T-helper 1 cell treated with Interleukin-12 subunit alpha and Interleukin-12 subunit beta and Interleukin-4 antibody, amounts not matched to agents 30 ng/mL and 1 ng/mL, for 36 hours (primary cell): Measurements from ENCODE around the gene C7orf25. TPM values are rescaled to one million over a fixed set of nuclear protein-coding genes. Genes with fewer than 3 reads are reported as not detected.
"Not testable (repeated sequence)": the region's sequence is repeated elsewhere in the genome, so short reads cannot be mapped to it uniquely, and the experiment has no call there.

Experiments
- intact Hi-C: fragments of 100-400 bp; cut with micrococcal nuclease; formaldehyde crosslinking; loops from one replicate; pipeline ENCODE4 v1.15.1; 2024
- total RNA-seq: library from RNA; stranded (reverse); gene quantifications from 2 replicates; pipeline ENCODE4 v1.2.3, GENCODE V29; 2022

C7orf25 gene
- total RNA-seq, 1 donor from 2014 or later = 4.1 TPM

DNA sequence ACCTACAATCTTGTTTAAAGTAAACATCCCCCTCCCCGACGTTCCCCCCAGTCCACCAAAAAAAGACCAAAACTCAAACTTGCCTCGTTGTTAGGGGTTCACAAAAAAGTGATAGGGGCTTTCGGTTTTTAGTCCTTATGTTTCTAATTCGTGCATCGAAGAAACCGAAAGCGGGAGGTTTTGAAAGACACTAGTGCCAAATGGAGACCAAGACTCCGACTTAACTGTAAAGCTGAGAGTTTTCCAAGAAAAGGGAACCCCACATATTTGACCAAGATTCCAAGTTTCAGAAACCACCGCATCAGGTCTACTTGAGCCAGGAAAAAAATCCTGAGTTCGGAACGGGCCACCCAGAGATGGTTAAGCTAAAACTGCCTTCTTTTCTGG, 19.6 kb upstream of the C7orf25 start:
- intact Hi-C loops = loop anchor here (5.0 kb wide), 3 partner anchors 716 to 1271 kb away; partner anchors contain the start of genes UBE2D4 and YKT6

DNA sequence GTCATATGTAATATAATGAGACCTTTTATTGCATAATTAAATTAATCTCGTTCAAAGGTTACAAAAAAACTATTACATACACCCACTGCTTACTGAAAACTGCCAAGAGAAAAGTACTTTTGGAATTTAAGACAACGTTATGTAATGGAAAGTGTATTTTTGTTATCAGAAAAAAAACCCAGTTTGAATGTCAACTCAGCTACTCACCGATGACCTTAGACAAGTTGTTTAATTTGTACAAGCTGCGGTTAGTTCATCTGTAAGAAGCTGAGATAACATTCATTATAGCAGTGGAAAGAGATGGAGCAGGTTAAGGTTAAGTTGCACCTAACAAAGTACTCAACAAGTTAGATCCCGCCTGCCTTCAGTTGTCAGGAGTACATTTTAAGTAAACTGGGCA, 19.0 kb upstream of the C7orf25 start:
- intact Hi-C loops = loop anchor here (5.0 kb wide), 3 partner anchors 716 to 1271 kb away; partner anchors contain the start of genes UBE2D4 and YKT6

DNA sequence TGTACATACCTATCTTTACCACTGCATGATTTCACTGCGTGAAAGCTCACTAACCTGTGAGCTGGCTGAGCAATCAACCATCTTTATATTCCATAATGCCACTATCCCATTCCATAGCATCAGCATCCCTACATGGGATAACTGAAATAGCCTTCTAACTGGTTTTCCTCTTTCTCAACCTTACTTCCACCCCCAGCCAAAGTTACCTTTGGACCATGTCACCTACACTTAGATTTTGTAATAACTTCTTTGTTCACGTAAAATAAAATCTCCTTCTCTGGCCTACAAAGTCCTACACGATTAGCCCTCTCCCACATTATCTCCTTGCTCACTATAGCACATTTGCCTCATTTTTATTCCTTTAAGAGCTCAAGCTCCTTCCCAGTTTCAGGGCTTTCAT, 17.6 kb upstream of the C7orf25 start:
- intact Hi-C loops = no loop called here

DNA sequence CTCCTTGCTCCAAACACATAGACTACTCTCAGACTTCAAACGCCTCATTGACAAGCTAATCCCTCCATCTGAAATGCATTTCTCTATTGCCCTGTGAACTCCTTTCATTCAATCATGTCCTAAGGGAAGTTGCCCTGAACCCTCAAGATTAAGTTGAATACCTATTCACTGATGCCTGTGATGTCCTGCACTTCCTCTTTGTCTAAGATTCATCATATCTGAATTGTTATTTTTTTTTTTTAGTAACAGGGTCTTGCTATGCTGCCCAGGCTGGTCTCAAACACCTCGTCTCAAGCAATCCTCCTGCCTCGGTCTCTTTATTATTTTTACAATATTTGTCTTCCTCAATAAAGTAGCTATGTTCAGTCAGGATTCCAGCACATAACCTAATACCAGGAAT, 16.9 kb upstream of the C7orf25 start:
- intact Hi-C loops = no loop called here

DNA sequence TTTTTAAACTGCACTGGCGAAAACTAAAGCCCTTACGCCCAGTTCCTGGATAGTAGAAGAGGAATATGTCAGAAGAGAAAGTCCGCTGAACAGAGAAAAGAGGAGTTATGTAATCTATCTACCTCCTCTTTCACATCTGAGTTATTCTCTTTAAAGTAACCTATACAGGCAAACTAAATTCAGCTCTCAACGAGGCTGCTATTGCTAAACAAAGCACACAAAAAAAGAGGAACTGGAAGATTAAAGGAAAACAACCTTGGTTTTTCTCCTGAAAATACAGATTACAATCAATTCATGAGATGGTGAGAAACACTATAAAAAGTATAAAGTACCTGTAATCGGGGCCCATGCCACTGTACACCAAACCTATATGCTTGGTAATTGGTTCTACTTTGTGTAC, 14.3 kb upstream of the C7orf25 start:
- intact Hi-C loops = no loop called here

DNA sequence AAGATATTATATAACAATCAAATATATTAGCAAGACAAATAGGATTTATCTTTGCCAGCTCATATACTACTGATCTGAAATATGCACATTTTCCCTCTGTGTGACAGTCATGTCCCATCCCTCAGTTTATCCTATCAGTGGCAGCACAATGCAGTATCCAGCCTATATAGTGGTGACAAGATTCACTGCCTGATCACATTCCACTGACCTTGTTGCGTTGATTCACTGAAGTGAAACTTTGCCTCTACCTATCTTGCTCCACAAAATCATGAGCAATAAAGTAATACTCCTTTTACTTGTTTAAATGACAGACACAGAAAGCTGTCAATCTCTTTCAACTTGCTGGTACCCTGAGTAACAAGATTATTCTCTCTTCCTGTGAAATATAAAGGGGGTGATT, 13.8 kb upstream of the C7orf25 start:
- intact Hi-C loops = no loop called here

DNA sequence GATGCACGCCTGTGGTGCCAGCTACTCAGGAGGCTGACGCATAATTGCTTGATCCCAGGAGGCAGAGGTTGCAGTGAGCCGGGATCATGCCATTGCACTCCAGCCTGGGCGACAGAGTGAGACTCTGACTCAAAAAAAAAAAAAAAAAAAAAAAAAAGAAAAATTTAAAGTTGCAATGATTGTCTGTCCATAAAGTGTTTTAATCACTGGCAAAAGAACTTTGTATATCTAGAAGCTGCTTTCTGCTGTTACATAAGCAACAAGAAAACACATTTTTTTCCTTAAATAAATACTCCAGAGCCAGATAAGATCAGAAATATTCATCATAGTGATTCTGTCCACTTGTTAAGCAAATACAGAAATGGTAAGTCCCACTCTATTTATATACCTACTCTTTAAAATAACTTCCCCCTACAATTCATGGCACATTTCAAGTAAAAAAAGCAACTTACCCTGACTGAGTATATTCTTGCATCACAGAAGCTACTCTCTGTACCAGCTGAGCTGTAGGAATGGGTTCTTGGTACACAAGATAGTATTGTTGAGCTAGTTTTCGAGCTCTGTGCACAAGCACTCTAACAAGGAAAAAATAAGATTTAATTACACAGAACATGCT, 12.5 kb upstream of the C7orf25 start:
- intact Hi-C loops = no loop called here

DNA sequence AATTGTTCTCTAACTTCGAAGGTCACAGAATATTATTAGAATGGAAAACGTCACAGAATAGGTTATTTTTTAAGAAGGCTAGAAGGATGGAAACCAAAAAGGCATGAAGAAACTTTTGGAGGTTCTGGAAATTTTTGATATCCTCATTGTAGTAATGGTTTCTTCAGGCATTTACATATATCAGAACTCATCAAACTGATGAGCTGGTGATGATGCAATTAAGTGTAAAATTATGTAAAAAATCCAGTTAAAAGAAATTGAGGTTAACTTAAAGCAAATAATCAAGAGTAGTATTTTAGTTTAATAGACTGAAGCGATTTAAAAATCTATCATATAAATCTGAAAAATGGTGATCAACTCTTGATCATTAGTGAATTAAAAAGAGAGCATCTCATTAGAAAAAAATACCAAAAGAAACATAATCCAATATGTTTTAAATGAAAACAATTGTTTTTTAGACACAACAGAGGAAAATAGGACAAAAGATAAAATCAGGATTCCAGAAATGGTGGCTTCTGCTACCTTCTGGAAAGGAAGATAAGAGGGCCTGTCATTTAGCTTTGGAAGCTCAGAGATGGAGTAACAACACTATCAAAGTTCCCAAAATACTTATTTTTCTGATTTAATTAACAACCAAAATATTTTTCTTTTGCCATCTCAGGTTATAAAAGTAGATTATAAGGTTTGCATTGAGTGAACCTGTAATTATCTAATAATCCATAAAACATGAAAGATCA, 10.3 kb upstream of the C7orf25 start:
- intact Hi-C loops = no loop called here

DNA sequence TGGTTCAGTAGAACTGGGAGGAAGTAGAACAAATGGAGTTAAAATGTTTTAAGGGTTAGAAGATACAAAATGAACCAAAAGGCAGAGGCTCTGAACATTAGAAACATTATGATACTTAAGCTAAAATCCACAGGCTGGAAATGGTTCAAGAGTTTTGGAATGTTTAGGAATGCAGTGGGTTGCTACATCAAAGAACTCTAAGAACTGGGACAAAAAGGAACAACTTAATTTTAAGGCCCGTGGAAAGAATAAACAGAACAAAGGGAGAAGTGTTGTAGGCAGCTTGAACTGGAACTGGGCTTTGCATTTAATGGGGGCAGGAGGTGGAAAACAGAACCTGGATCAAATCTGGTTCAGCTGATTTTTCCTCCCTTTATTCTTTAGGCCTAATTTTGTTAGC, 3.5 kb upstream of the C7orf25 start:
- intact Hi-C loops = no loop called here

DNA sequence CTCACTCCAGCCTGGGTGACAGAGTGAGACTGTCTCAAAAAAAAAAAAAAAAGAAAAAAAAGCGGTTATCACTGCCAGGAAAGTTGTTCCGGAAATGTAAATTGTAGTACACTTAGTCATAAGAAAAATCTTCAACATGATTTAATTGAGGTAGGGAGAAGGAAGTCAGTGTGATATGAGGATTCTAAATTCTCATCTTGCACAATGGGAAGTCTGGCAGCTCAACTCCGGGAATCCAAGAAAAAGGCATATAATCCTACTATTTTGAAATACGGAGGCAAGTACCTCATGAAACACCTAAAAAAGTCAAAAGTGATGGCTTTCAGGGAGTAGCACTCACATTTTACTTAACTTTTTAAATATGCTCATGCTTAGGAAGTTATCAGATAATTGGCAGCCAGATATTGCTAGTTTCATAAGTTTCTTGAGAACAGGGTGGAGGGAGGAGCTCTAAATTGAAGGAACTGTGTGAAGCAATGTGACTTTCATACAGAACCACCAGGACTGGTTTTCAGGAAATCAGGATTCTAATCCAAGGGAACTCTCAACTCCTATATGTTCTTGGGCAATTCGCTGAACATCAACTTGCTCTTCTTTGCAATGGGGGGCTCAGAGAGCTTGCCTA, 2.7 kb upstream of the C7orf25 start:
- intact Hi-C loops = loop anchor here (5.0 kb wide), 2 partner anchors 1013 to 1032 kb away; partner anchors contain the start of gene UBE2D4

DNA sequence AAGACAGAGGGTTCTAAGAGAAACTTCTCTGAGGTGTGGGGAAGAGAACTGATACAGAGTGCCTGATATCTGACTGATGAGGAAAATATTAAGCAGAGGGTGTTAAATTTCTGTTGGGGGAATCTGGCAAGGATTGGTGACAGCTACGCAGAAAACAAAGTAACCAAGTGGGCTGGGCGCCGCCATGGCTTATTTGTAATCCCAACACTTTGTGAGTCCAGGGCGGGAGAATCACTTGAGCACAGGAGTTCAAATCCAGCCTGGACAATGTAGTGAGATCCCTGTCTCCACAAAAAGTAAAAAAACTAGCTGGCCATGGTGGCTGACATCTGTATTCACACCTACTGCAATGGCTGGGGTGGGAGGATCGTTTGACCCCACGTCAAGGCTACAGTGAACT, 2.1 kb upstream of the C7orf25 start:
- intact Hi-C loops = loop anchor here (5.0 kb wide), 2 partner anchors 1013 to 1032 kb away; partner anchors contain the start of gene UBE2D4

DNA sequence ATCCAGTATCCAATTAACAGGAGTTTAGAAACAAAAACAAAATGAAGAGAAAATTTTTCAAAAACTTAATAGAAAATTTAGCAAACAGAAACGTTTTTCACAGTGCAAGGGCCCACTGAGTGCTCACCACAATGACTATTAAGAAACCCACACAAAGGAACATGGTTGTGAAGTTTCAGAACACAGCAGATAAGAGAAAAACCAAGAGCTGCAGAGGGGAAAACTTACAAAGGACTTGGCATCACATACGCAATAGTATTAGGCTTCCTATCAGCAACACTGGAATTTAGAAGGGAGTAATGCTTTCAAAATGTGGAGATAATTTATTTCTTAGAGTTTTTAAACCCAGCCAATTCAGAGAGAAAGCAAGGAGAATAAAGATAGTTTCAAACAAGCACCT, 1.7 kb upstream of the C7orf25 start:
- intact Hi-C loops = loop anchor here (2.0 to 5.0 kb wide), 3 partner anchors 1014 to 1577 kb away; partner anchors contain the start of genes NUDCD3 and UBE2D4

DNA sequence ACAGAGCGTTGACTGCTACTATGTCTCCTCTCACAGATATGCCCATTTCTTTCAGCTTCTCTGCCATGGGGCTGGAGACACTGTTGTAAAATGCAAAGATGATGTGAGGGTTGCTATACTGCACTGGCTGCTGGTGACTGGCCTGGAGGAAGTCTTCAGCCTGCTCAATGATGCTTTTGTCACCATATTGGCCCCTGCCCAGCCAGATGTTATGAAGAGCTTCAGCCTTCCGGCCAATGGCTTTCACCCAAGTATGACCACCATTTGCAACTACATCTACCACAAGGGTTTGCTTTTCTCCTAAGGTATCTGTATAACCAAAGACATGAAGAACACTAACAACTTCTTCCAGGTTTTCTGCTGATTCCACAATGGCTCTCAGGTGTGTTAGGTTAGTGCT, 1.6 kb downstream of the C7orf25 start:
- intact Hi-C loops = loop anchor here (5.0 kb wide), 2 partner anchors 1017 to 1028 kb away; partner anchors contain the start of gene UBE2D4

DNA sequence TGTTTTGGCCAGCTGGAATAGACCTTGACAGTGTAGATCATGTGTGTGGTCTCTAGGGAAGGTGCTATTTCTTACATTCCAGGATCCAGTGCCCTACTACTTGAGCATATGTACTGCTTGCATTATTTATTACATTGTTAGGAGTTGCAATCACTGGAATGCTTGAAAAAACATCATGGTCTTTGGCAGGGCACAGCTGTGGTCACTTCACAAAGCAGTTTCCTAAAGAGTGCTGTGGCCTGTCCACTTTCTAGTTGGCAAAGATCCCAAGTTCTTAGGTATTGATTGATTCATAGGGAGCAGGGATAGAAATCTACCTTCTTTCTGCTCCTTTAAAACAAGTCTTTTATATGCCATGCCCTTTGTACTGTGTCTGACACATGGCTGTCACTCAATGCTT, 4.6 kb downstream of the C7orf25 start:
- intact Hi-C loops = no loop called here

DNA sequence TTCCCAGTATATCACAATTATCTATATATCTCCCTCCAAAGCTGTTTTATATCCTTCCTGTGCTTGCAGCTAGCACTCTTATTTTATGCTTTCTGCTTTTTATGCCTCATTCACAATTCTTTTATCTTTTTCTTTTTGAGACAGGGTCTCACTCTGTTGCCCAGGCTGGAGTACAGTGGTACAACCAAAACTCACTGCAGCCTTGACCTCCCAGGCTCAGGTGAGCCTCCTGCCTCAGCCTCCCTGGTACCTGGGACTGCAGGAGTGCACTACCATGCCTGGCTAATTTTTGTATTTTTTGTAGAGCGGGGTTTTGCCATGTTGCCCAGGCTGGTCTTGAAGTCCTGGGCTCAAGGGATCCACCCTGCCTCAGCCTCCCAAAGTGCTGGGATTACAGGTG, 5.7 kb downstream of the C7orf25 start:
- intact Hi-C loops = no loop called here

DNA sequence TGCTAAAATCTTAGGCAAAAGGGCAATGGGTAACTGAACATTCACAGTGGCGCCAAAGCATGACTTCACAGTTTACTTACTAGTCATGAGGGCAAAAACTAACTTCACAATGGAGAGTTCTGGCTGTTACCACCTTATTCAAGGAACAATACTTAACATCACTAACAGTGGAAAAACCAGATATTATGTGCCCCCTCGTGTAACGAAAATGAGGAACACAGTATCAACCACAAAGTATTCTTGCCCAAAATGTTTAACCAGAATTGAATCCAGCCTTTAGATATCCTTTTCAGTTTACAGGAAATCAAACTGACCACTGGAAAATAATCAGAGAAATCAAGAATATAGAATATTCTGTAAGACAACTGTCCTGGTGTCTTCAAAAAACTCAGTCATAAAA, 9.5 kb downstream of the C7orf25 start:
- intact Hi-C loops = no loop called here

DNA sequence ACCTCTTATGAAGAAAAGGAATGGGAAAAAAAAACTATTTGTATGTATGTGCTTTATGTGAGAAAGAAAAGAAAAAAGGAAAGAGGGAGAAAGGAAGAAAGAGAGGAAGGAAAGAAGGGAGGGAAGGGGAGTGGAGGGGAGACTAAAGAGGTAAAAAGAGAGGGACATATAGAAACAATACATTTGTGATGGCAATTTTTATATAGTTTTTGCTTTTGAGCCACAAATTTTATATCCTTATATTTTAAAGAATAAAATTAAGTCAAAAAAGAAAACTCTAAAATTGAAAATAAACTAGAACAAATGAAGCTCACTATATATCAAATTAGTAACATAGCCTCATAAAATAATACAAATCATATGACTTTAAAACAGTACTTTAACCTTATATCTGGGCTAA, 11.0 kb downstream of the C7orf25 start:
- intact Hi-C loops = no loop called here

DNA sequence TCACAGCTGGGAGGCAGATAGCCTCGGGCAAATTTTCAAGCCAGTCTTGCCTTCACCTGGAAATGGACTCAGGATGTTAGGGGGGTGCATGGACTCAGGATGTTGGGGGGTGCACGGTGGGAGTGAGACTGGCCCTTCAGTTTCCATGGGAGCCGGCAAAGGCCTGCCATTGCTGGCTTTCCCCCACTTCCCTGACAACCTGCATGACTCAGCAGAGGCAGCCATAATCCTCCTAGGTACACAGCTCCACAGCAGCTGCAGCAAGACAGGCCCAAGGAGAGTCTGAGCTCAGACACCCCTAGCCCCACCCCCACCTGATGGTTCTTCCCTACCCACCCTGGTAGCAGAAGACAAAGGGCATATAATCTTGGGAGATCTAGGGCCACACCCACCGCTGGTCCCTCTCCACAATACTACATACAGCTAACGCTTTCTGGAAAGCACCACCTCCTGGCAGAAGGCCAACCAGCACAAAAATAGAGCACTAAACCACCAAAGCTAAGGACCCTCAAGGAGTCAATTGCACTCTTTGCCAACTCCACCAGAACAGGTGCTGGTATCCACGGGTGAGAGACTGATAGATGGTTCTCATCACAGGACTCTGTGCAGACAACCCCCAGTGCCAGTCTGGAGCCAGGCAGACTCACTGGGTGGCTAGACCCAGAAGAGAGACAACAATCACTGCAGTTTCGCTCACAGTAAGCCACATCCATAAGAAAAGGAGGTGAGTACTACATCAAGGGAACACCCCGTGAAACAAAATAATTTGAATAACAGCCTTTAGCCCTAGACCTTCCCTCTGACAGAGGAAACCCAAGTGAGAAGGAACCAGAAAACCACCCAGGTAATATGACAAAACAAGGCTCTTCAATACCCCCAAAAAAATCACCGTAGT, 18.3 kb downstream of the C7orf25 start:
- intact Hi-C loops = no loop called here

DNA sequence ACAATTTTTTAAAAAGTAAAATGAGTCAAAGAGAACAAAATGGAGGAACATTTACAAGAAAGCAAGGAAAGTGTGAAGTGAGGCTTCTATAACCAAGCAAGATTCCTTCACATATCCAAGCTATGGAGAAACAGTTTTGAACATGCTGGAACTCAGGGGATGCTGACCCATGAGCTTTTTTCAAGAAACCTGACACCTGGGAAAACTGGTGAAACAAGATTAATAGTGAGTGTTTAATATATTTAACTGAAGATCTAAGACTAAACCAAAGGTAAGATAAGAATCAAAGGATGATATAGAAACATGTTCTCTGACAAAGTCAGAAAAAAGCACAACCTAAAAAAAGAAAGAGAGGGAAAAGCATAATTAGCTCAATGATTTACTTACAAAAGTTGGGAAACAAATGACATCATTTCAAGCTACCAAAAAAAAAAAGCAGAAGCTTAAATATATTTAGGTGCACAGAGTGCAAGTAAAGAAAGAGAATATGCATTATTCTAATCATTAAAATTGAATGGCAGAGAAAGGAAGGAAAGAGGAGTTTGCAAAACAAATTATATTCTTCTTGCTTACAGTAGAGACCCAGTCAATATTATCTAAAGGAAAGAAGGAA, 24.9 kb downstream of the C7orf25 start:
- intact Hi-C loops = no loop called here

DNA sequence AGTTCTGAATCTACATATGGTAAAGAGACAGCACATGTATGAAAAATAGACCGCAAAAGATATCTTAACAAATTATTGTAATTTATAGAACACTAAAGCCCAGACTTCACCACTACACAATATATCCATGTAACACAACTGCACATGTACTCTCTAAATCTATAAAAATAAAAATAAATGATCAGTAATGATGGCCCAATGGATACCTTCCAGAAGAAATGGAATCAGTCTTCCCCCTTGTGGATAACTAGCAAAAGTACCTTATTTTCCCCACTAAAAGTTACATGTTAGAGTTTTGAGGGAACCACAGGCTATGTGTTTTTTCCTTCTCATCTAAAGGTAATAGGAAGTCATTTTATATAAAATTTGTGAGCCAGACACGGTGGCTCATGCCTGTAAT, 25.7 kb downstream of the C7orf25 start:
- intact Hi-C loops = no loop called here

DNA sequence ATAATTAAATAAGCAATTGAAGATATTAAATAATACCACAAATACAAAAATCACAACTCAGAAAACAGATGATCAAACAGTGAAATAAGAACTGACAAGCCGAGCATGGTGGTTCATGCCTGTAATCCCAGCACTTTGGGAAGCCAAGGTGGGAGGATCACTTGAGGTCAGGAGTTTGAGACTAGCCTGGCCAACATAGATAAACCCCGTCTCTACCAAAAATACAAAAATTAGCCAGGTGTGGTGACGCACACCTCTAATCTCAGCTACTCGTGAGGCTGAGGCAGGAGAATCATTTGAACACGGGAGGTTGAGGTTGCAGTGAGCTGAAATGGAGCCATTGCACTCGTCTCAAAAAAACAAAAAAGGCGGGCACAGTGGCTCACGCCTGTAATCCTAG, 26.7 kb downstream of the C7orf25 start:
- intact Hi-C loops = not testable (repeated sequence)
